ENCODE measurements around the gene GHDC.

Gene GHDC

DNA sequence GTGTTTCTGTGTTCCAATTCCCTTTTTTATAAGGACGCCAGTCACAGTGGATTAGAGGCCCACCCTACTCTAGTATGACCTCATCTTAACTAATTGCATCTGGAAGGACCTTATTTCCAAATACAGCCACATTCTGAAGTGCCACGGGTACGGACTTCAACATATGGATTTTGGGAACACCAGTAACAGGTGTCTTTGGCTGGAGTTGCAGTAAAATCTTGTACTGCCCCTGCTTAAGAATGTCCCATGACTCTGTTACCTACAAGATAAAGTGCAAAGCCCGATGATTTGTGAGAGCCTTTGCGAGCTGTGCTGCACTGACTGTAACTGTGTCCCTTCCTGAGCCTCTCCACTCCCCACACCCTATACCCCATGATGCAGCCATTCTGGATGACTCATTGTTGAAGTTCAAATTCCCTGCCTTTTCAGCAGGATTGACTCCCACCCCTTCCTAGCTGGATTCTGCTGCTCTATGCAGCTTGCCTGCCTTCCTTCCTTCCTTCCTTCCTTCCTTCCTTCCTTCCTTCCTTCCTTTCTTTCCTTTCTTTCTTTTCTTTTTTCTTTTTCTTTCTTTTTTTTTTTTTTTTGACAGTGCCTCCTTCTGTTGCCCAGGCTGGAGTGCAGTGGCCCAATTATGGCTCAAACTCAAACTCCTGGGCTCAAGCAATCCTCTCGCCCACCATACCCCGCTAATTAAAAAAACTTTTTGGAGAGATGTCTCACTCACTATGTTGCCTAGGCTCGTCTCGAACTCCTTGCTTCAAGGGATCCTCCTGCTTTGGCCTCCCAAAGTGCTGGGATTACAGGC, 11.2 kb downstream of the GHDC start:
- no peak for DNase-seq

DNA sequence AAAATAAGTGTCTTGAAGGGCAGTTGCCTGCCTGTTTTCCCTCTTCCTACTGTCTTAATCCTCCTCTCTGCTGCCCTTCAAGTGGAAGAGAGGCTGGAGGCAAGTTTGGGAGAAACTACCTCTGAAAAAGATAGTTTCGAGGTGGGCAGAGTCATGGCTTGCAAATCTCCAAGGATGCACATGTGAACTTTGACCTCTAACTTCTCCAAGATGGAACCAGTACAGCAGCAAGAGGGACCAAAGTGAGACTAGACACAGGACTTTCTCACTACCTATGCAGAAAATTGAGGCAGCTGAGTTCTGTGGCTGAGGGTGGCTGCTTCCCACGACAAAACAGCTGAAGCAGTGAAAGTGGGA, 12.5 kb downstream of the GHDC start:
- DNase-seq: no peak

DNA sequence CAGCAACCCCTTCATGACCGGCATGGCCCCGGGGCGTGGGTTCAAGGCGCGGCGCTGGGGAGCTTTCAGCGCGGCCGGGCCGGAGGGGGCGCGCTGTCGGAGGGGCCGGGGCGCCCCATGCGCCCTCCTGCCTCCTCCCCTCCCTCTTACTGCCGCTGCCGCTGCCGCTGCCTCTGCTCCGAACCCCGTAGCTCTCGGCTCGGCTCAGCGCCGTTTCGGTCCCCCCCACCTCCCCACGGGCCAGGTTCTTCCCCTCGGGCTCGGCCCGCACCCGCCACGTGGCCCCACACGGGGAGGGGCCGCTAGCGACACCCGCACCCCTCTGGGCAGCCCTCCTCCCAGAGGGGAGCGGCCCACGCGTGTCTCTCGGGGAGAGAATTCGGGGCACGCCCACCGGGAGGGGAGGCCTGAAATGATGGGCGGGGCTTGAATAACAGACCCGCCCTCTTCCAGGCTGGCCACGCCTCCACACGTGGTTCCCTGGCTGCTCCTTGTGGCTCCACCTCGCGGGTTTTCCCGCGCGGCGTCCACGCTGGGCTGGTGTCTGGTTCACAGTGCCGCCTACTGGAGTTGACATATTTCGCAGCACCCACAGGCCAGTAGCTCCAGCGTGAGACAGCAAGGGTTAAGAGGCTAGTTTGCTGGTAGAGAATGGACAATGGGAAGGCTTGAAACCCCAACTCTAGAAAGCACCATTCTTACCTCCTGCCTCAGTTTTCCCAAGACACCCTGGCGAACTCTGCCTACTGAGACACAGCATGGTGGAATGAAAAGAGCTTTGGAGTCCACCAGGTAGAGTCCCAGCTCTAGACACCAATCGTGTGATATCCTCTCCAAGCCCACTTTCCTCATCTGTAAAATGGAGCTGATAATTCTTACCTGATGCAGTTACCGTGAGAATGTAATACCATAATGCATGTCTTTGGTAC, 13.1 kb downstream of the GHDC start, which contains the start of gene KCNH4:
TSS of gene KCNH4 (minus strand) at position 221 of the 929 bp plus-strand sequence. CDS start at position 24, 197 bp downstream.
- peak; percentile 90 for DNase-seq

DNA sequence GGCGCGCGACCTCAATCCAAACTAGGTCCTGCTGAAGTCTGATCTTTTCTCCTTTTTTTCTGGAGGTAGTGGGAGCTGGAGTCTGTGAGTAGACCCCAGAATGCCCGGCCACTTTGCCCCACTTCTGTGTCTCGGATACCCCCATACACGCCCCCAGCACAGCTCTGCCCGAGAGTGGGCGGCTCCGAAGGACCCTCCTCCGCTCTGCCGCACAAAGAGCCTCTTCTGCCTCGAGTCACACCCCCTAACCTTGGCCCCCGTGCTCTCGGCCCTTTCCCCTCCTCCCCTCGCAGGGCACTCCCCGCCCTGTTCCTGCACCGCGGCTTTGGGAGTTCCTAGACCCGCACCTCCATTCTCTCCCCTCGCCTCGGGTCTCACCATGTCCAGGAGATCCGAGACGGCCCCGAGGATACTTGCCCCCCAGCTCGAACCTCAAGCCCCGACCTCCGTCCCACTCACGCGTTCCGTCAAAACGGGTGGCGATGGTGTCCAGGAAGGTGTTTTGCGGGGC, 13.8 kb downstream of the GHDC start:
- DNase-seq: no peak

DNA sequence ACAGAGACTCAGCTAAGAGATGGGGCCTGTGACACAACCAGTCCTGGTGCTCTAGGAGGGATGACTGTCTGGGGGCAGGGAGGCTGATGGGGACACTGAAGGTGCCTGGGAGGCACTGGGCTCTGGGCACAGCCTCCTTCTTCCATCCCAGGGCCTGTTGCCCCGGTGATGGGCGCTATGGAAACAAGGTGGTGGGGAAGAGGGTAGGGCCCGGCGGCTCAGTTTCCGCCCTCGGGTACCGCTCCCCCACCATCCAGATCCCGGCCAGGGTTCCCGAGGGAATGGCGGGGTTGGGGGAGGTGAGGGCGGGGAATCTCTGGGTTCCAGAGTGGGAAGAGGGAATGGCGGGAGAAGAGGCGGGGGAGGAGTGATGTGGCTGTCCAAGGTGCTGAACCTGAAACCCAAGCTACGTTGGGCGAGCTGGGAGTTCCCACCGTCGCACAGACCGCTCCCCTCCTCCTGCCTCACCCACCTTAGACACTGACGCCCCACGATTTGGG, 14.3 kb downstream of the GHDC start:
- no peak for DNase-seq

DNA sequence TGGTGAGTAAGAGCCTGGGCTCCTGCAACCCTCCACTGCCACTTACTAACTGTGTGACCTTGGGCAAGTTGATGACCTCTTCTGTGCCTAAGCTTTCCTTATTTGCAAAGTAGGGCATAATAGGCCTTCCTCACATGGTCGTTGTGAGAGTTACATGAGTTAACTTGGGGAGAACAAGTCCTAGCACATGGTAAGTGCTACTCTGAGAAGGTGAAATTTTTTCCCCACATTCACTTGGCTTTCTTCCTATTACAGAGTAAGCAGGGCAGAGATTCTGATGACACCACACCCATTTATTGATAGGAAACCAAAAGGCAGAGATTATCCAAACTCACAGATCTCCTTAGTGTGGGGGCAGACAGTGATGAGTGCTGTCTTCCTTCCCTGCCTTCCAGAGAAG, 15.0 kb downstream of the GHDC start:
- no peak for DNase-seq

DNA sequence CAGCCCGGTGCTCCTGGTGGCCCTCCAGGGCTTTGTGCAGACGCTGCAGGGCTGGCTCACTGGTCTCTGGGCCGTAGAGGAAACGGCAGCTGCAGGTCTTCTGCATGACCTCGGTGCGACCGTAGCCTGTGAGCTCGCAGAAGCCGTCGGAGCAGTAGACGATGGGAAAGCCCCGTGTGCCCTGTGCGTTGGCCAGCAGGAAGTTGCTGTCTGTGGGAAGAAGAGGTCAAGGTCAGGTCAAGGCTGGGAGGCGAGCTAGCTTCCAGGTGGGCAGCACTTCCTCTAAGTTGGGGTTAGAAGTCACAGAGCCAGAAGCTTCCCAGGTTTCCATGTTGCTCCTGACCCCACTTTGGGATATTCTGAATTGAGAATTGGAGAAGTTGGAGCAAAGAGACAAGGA, 15.5 kb downstream of the GHDC start:
- no peak for DNase-seq

DNA sequence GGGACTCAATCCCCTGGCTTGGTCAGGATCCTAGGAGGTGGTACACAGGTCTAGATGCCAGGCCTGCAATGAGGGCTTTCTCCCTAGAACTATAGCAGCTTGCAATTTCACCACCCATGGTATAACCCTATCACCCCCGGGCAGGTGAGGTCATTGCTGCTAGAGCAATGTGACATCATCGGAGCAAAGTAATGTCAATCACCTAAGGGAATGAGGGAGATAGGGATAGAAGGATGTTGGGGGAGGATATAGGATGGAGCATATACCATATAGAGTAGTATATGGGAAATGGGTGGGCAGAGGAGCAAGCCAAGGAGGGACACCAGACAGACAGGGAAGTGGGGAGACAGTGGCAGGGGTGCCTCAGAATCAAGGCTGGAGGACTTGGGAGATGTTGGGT, 16.6 kb downstream of the GHDC start:
- no peak for DNase-seq

DNA sequence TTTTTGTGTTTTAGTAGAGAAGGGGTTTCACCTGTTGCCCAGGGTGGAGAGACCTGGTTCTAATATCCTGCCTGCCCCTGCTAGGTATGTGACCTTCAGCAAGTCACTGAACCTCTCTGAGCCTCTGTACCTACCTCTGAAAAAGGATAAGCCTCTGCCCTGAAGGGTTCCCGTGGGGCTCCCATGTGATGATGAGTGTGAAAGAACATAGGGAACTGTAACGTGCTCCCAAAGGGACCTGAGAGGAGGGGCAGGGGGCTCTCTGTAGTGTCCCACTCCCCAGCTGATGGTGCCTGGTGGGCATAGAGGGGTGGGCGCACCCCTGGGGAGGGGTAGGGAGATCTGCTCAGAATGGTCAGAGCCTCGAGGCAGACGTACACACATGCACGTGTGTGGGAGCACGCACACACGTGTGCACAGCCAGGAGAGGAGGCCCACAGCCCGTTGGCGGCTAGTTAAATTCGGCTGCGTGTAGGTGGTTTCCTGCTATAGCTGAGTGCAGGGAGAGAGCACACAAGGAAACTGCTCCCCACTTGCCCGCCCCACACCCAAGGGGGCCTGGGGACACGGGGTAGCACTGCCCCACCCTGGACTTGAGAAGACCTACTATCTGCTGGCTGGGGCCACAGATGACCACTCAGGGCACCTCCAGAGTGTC, 20.0 kb downstream of the GHDC start:
- DNase-seq: no peak

DNA sequence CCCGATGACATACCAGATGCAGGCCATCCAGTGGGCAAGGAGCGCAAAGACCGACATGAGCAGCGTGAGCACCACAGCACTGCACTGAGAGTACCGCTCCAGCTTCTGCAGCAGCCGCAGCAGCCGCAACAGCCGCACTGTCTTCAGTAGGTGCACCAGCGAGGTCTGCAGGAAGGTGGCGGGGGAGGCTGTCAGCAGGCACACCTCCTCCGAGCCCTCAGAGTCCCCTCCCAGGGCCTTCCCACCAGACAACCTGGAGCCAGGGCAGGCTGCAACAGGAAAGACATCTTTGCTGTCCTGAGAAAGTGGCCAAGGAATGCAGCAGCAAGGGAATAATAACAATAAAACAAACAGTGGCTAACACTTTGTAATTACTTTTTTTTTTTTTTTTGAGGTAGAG, 22.5 kb downstream of the GHDC start:
- no peak for DNase-seq

DNA sequence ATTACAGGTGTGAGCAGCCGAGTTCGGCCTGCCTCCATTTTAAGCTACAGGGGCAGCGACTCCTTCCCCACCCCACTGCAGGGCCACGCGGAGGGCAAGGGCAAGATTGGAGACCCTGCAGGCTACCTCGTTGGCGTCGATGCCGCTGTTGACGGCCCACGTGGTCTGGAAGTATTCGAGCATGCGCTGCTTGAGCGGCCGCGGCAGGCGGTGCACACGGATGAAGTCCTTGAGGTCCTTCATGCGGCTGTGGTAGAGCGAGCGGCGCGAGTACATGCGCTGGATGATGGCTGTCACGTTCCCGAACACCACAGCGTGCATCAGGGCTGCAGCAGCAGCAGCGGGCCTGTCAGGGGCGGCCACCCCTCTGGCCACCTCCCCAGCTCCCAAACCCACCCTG, 24.9 kb downstream of the GHDC start:
- DNase-seq: no peak

DNA sequence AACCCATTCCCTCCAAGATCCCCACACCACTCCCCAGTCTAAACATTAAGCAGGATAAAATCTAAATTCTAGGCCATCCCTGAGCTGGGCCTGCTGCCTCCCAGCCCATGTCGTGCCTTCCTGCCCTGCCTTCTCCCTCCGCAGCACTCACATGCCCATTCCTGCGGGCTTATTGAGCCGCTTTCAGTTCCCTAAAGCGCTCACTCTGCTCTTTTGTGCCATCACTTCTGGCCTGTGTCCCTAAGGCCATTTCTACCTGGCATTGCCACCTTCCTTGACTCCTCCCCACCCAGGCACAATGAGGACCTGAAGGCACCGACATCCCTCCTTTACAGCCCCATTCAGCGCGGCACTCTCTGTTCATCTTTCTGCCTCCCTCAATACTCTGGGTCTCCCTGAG, 26.5 kb downstream of the GHDC start:
- no peak for DNase-seq

DNA sequence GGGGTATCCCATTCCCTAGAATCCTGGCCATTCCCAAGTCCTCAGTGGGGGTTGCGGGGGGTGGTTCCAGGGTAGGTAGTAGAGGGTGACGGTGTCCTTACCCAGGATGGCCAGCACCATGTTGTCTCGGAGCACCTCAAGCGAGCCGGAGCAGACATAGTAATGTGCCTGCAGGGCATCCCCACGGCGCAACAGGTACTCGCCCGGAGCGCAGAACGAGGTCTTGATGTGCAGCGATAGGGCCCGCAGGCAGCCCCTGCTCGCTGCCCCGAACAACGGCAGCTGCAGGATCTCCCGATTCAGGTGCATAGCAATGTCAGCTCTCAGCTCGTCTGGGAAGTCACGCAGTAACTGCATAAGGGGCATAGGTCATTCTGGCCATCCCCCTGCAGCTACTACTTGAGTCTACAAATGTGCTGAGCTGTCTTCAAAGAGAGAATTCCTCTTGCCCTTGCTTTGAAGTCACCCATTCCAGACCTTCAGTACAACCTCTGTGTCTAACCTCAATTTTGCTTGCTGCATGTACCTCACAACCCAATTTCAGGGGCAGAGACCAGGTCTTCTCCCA, 28.0 kb downstream of the GHDC start:
- no peak for DNase-seq

DNA sequence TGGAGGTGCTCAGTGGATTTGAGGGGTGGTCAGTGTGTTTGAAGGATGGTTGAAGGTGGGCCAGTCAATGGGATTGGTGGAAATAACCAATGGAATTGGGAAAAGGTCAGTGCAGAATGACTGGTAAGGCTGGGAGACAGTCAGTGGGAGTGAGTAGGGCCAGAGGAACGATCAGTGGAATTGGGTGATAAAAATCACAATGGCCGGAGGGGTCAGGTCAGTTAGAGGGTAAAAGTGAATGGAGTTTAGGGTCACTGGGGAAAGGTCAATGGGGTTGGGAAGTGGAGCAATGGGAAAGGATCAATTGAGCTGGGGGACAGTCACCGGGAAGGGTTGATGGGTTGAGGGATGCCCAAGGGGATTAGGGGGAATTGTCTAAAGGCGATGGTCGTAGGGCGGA, 28.5 kb downstream of the GHDC start:
- DNase-seq: no peak

DNA sequence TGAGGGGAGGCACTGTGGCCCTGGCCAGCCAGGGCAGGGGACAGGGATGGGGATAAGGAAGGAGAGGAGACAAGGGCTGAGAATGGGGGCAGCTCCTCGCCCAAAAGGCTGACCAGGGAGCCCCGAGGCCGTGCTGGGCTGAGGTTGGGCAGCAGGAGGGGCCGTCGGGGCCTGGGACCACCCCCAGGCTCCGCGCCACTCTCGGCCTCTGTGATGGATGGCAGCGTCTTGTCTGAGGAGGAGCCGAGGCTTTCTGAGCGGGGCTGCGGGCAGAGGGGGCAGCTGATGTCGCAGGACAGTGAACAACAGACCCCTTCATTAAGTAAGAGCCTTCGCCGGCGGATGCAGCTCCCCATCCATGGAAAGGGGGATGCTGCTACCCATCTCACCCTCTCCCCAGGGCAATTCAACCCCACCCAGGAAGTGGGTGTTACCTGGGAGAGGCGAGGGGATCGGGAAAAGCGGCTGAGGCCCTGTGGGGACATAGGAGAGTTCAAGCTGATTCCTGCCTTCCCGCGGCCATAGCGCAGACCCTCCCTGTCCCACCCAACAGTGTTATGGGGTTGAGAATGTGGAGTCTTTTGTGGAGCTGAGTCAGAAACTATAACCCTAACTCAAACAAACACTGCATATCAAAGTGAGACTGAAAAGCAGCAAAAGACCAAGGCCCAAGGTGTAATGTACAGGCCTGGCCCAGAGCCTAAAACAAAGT, 30.4 kb downstream of the GHDC start:
- DNase-seq: no peak

DNA sequence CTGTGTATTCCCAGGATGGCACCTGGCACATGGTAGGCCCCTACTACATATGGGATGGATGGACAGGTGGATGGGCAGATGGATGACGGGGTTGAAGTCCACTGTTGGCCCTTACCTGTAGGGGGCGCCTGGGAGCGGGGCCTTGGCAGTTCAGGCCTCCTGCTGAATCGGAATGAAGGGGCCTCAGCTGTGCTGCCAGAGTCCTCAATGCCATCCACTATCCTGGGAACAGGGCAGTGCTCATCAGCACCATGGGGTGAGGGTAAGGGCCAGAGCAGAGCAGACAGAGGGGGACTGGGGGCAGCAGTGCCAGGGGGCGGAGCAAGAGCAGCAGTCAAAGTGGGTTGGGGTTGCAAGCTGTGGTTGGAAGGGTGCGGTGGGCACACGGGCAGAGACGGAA, 31.2 kb downstream of the GHDC start:
- DNase-seq: no peak

DNA sequence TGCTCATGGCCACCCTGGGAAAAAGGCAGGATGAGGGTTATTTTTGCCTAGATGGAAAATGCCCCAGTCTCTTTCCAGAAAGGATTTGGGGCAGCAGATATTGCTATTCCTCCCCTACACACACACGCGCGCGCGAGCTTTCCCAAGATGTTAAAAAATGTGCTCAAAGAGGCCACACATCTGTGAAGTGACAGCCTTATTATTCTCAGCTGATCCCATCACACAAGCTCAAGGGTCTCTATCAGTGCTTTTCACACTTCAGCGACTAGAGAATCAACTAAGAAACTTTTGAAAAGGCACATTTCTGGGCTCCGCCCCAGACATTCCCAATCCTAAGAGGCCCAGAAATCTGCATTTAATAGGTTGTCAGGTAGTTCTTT, 33.8 kb downstream of the GHDC start:
- DNase-seq: no peak

DNA sequence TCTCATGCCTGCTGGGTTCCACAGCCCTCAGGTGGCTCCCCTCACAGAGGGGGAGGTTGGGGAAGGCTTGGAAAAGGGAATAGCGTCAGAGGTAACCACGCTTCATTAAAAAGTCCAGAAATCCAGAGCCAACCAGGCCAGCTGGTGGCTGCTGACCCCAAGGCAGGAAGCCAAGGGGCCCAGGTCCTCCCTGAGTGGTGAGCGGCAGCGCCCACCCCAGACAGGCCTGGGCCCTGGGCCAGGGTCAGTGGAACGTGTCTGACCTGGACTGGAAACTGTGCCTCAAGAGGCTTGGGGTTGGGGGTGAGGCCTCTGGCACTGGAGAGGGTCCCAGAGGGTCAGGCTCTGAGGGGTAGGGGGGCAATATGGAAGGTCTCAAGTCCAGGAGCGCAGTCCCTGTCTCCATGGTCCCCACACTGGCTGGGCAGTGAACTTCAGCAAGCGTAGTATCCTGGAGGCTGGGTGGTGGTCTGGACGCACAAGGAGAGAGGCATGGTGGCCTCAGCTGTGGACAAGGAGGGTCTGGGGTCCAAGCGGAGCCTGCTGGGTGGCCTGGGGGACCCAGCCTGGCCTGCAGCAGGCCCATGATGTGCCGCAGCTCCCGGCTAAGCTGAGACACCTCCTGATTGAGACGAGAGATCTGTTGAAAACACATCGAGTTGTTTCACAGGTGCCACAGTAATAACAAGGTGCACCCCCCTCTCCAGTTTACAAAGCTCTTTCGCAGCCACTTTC, 34.3 kb downstream of the GHDC start:
- DNase-seq: no peak

DNA sequence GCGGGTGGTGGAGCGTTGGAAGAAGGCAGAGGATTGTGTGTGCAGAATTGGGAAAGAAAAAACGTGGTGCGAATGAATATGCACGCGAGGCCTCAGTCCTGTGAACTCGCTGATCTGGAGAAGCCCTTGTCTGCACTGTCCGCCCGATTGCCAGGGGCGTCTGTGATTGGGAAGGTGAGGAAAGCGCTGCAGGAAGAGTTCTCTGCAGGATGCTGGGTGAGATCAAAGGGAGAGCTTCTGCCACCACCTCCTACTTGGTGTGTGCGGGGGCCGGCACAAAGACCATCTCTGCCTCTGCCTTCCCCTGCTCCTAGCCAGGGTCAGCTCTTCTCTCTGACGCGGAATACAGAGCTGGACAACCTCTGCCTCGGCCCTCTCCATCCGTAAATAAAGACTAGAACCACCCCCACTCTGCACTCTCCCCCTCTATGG, 38.7 kb downstream of the GHDC start:
- no peak for DNase-seq

DNA sequence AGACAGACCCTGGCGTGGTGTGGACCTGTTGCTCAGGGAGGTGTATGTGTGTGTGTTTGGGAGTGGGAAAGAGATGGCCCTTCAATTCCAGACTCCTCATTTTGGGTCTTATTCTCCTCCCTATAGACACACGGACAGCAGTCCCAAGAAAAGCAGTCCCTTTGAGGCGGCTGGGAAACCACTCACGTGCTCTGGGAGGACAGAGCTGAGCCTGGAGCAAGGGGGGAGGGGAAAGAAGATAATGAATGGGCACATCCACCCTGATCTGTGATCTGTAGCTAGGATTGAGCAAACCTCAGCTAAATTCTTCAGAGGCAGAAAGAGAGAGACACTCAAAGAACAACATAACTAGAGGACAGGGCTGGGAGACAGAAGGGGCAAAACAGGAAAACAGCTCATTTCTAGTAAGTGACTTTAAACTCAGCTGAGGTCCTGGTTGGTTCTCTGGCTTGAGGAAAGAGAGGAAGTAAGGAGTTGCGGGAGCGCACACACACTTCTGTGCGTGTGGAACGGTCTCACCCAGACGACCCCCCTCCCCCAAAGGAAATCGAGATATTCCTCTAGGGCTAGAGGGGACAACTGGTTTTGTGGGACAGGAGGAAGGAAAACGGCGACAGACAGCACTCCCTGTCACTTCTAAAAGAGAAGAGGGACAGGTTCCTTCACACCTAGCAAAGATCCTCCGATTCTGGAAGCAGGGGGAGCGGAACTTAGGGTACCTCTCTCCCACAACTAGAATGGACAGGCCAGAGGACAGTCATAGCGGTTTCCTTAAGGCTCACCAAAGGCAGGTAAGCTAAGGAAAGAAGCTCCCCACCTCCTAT, 40.2 kb downstream of the GHDC start:
- DNase-seq: no peak

Data from CD4-positive, alpha-beta T cell treated with Interleukin-4 for 4 hours (primary cell).